Suprapubic skin (tissue), 4 donors: ENCODE results near the gene ARMH1. TPM values are rescaled to one million over a fixed set of nuclear protein-coding genes. Genes with fewer than 3 reads are reported as not detected.
A peak's percentile ranks its signal among the peaks of the same experiment; 100 is the strongest.

Experiments used
- DNase-seq, 2 donors: peaks; one replicate each; pipeline ENCODE4 v3.0.0-alpha.2; 2019; ENCODE audit warnings: low spot score in 2 of 2
- H3K27ac ChIP-seq: fragments of 200-600 bp; sonication (generic); one replicate; pipeline ENCODE4 v1.5.1; 2019
- H3K27me3 ChIP-seq: fragments of 200-600 bp; sonication (generic); one replicate; pipeline ENCODE4 v1.5.1; 2019
- H3K36me3 ChIP-seq: fragments of 200-600 bp; sonication (generic); one replicate; pipeline ENCODE4 v1.5.1; 2019
- H3K4me1 ChIP-seq: fragments of 200-600 bp; sonication (generic); one replicate; pipeline ENCODE4 v1.5.1; 2019
- H3K4me3 ChIP-seq: fragments of 200-600 bp; sonication (generic); one replicate; pipeline ENCODE4 v1.5.1; 2019; ENCODE audit warnings: mild to moderate bottlenecking
- H3K9me3 ChIP-seq: fragments of 200-600 bp; sonication (generic); one replicate; pipeline ENCODE4 v1.5.1; 2019
- CTCF ChIP-seq, 2 donors: fragments of 200-600 bp in 1 of 2; fragments of 450-650 bp in 1 of 2; sonication (generic) in 1 of 2; IDR thresholded peaks; one replicate each; pipeline ENCODE4 v1.5.1; 2016 to 2019; ENCODE audit warnings: antibody characterized with exemption in 2 of 2, mild to moderate bottlenecking in 1 of 2, moderate library complexity in 1 of 2
- EP300 ChIP-seq: sonication (generic); formaldehyde crosslinking; IDR thresholded peaks from one replicate; pipeline ENCODE4 v1.6.1; 2017; ENCODE audit warnings: antibody characterized with exemption
- POLR2A ChIP-seq, 2 donors: fragments of 450-650 bp; IDR thresholded peaks; one replicate each; pipeline ENCODE4 v1.6.1; 2017; ENCODE audit warnings: antibody characterized with exemption in 2 of 2, mild to moderate bottlenecking in 2 of 2, moderate library complexity in 2 of 2
- POLR2AphosphoS5 ChIP-seq, 3 donors: sonication (generic); formaldehyde crosslinking; IDR thresholded peaks; one replicate each; pipeline ENCODE4 v1.6.1; 2017; ENCODE audit warnings: antibody characterized with exemption in 3 of 3
- WGBS: methylation state at CpG from one replicate; pipeline ENCODE4 v1.1.5; 2018; 5-methylcytosine and 5-hydroxymethylcytosine counted together
- total RNA-seq, 4 donors: library from RNA; depleted of rRNA; stranded (reverse); fragments of >200 nt; gene quantifications; one replicate each; pipeline ENCODE4 v1.1.0, GENCODE V29; 2016

ARMH1 gene
- total RNA-seq, 4 donors from 2014 or later: 0.80 to 5.0 (median 1.4) TPM

GRCh38 chr1:44723496-44724295 is 49.2 kb downstream of the ARMH1 start:
- no peak overlapping the region for H3K27ac ChIP-seq
- no peaks in the 10 kb centered on the region for H3K9me3 ChIP-seq
- H3K27me3 ChIP-seq: no peaks in the 10 kb centered on the region
- no peaks in the 10 kb centered on the region for H3K36me3 ChIP-seq
- H3K4me3 ChIP-seq: no peak overlapping the region
- 84% methylated on average over 23 of the region's 28 CpGs for WGBS
- no peak for DNase-seq
- TF ChIP-seq CTCF (IDR thresholded peaks at IDR 0.05): no peak
- TF ChIP-seq EP300: no peak
- no peak for TF ChIP-seq POLR2AphosphoS5 (IDR thresholded peaks at IDR 0.05)
- no peak for TF ChIP-seq POLR2A (IDR thresholded peaks at IDR 0.05)
- no peaks in the 10 kb centered on the region for H3K4me1 ChIP-seq

- H3K4me1 ChIP-seq: no peaks in the 10 kb centered on the region
- no peaks in the 10 kb centered on the region for H3K27me3 ChIP-seq
- no peak for DNase-seq
- 81% methylated on average over 10 of the region's 64 CpGs for WGBS
- no peak overlapping the region for H3K27ac ChIP-seq
- no peak overlapping the region for H3K4me3 ChIP-seq
- H3K36me3 ChIP-seq: no peaks in the 10 kb centered on the region
- H3K9me3 ChIP-seq: no peaks in the 10 kb centered on the region
- no peak for TF ChIP-seq CTCF (IDR thresholded peaks at IDR 0.05)
- TF ChIP-seq POLR2A (IDR thresholded peaks at IDR 0.05): no peak
- TF ChIP-seq EP300: no peak
- no peak for TF ChIP-seq POLR2AphosphoS5 (IDR thresholded peaks at IDR 0.05)
Observed at GRCh38 chr1:44724296-44724954, 49.9 kb downstream of the ARMH1 start.

- no peaks in the 10 kb centered on the region for H3K27me3 ChIP-seq
- H3K4me1 ChIP-seq: peaks cover 3% of the 10 kb centered on the region
- H3K36me3 ChIP-seq: no peaks in the 10 kb centered on the region
- no peak overlapping the region for H3K4me3 ChIP-seq
- H3K27ac ChIP-seq: no peak overlapping the region
- H3K9me3 ChIP-seq: no peaks in the 10 kb centered on the region
- WGBS: 87% methylated on average over 27 of the region's 27 CpGs
- no peak for DNase-seq
- no peak for TF ChIP-seq POLR2A (IDR thresholded peaks at IDR 0.05)
- no peak for TF ChIP-seq CTCF (IDR thresholded peaks at IDR 0.05)
- TF ChIP-seq POLR2AphosphoS5 (IDR thresholded peaks at IDR 0.05): no peak
- no peak for TF ChIP-seq EP300
Observed at GRCh38 chr1:44724955-44725698, 50.6 kb downstream of the ARMH1 start.

GRCh38 chr1:44730741-44731512 is 56.4 kb downstream of the ARMH1 start, which contains the start of gene RNU5D-1:
Gene RNU5D-1, minus strand, starts transcription at chr1:44731170.
- H3K4me1 ChIP-seq: peaks cover 15% of the 10 kb centered on the region
- peak; percentile 97 to 98 for DNase-seq
- WGBS: under 1% methylated on average over 19 of the region's 19 CpGs
- no peaks in the 10 kb centered on the region for H3K27me3 ChIP-seq
- H3K36me3 ChIP-seq: no peaks in the 10 kb centered on the region
- H3K4me3 ChIP-seq: peak within 1 kb of the TSS; percentile 27
- peak within 1 kb of the TSS; percentile 94 for H3K27ac ChIP-seq
- no peaks in the 10 kb centered on the region for H3K9me3 ChIP-seq
- TF ChIP-seq CTCF (IDR thresholded peaks at IDR 0.05): peak; percentile 85 to 98
- peak in 2 of 3 donors; percentile 71 to 75 for TF ChIP-seq POLR2AphosphoS5 (IDR thresholded peaks at IDR 0.05)
- TF ChIP-seq EP300: no peak
- peak; percentile 71 to 91 for TF ChIP-seq POLR2A (IDR thresholded peaks at IDR 0.05)
